DOHH2 (cell line): ENCODE measurements around the gene DSCAM.

Experiments used
- EZH2phosphoT487 ChIP-seq: fragments of 200-600 bp; sonication (generic); IDR thresholded peaks from 2 replicates; pipeline ENCODE4 v1.6.1; 2017; ENCODE audit warnings: borderline replicate concordance, mild to moderate bottlenecking, antibody characterized with exemption, low read length, moderate library complexity, mixed read lengths
- TF ChIP-seq, protein P1 (sequence below): fragments of 200-600 bp; sonication (generic); IDR thresholded peaks from one replicate; pipeline ENCODE4 v1.5.1; 2014; ENCODE audit warnings: antibody characterized with exemption, mild to moderate bottlenecking, low read depth, low read length; ENCODE audit not compliant: poor library complexity, severe bottlenecking

DNA sequence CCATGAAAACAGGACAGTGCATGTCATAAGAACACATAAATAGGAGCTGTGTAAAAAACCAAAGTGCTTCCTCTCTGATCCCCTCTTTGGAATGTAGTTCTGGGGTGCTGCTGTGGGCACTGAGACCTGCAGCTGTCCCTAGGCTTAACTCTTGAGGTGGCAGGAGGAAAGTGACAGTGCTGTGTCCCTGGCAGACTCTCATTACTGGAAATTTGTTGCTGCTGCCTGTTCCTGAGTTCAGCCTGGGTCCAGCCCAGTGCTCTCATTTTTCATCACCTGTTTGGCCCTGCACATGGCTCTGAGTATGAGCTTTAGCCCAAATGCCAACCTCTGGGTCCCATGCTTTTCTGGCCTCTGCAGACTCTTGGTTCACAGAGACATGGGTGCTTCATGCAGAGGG is 329.3 kb downstream of the DSCAM start:
- TF ChIP-seq EZH2phosphoT487: no peak
- TF ChIP-seq, protein P1, sequence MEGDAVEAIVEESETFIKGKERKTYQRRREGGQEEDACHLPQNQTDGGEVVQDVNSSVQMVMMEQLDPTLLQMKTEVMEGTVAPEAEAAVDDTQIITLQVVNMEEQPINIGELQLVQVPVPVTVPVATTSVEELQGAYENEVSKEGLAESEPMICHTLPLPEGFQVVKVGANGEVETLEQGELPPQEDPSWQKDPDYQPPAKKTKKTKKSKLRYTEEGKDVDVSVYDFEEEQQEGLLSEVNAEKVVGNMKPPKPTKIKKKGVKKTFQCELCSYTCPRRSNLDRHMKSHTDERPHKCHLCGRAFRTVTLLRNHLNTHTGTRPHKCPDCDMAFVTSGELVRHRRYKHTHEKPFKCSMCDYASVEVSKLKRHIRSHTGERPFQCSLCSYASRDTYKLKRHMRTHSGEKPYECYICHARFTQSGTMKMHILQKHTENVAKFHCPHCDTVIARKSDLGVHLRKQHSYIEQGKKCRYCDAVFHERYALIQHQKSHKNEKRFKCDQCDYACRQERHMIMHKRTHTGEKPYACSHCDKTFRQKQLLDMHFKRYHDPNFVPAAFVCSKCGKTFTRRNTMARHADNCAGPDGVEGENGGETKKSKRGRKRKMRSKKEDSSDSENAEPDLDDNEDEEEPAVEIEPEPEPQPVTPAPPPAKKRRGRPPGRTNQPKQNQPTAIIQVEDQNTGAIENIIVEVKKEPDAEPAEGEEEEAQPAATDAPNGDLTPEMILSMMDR: no peak
